Mesenchymal stem cell (in vitro differentiated cells and primary cell): ENCODE data around the gene MAST2.
A peak's percentile ranks its signal among the peaks of the same experiment; 100 is the strongest.
"Not testable (repeated sequence)": the region's sequence is repeated elsewhere in the genome, so short reads cannot be mapped to it uniquely, and the experiment has no call there.

Source experiments
- DNase-seq: peaks from one replicate; pipeline ENCODE4 v3.0.0-alpha.2; 2013
- H2AFZ ChIP-seq: one replicate; pipeline ENCODE4 v1.6.1; 2013; ENCODE audit warnings: low read depth, mild to moderate bottlenecking, control low read depth, inconsistent platforms, low read length, moderate library complexity
- H2AK5ac ChIP-seq: 2 replicates; pipeline ENCODE4 v1.6.1; 2013; ENCODE audit warnings: low read length, moderate library complexity, mild to moderate bottlenecking, inconsistent platforms; ENCODE audit not compliant: severe bottlenecking
- H2BK120ac ChIP-seq: one replicate; pipeline ENCODE4 v1.6.1; 2013; ENCODE audit warnings: low read depth, mild to moderate bottlenecking, inconsistent platforms, low read length, moderate library complexity
- H2BK12ac ChIP-seq, 2 experiments: one replicate each; pipeline ENCODE4 v1.6.1; 2013; ENCODE audit warnings: inconsistent platforms in 2 of 2, low read length in 2 of 2, mild to moderate bottlenecking in 2 of 2, moderate library complexity in 2 of 2, control low read depth in 1 of 2
- H2BK15ac ChIP-seq: one replicate; pipeline ENCODE4 v1.6.1; 2013; ENCODE audit warnings: mild to moderate bottlenecking, low read depth, inconsistent platforms; ENCODE audit not compliant: poor library complexity, severe bottlenecking
- H2BK5ac ChIP-seq: 2 replicates; pipeline ENCODE4 v1.6.1; 2013; ENCODE audit warnings: low read depth, mild to moderate bottlenecking, low read length, control low read depth, inconsistent platforms; ENCODE audit not compliant: poor library complexity, severe bottlenecking
- H3K14ac ChIP-seq, 2 experiments: one replicate each; pipeline ENCODE4 v1.6.1; 2013; ENCODE audit warnings: inconsistent platforms in 2 of 2, low read length in 2 of 2, control low read depth in 1 of 2, mild to moderate bottlenecking in 1 of 2, moderate library complexity in 1 of 2
- H3K18ac ChIP-seq, 2 experiments: one replicate each; pipeline ENCODE4 v1.6.1; 2013; ENCODE audit warnings: inconsistent platforms in 2 of 2, low read length in 2 of 2, control low read depth in 1 of 2, low read depth in 1 of 2, mild to moderate bottlenecking in 1 of 2
- H3K23ac ChIP-seq, 2 experiments: one replicate each; pipeline ENCODE4 v1.6.1; 2013; ENCODE audit warnings: inconsistent platforms in 2 of 2, low read length in 2 of 2, mild to moderate bottlenecking in 2 of 2, moderate library complexity in 2 of 2, control low read depth in 1 of 2
- H3K27ac ChIP-seq: 2 replicates; pipeline ENCODE4 v1.5.1; 2013; ENCODE audit warnings: mild to moderate bottlenecking, moderate library complexity, low read length, control low read depth, inconsistent platforms; ENCODE audit not compliant: poor library complexity, severe bottlenecking
- H3K27me3 ChIP-seq, 2 experiments: 2 replicates each; pipeline versions ENCODE4 v1.6.1 to v1.7.0; 2013; ENCODE audit warnings: low read length in 2 of 2, mild to moderate bottlenecking in 2 of 2, moderate library complexity in 2 of 2, control low read depth in 1 of 2, inconsistent platforms in 1 of 2; ENCODE audit not compliant: control insufficient read depth in 1 of 2, insufficient read depth in 1 of 2
- H3K36me3 ChIP-seq, 2 experiments: 2 replicates each; pipeline versions ENCODE4 v1.6.1 to v1.7.0; 2013; ENCODE audit warnings: low read length in 2 of 2, control low read depth in 1 of 2, inconsistent platforms in 1 of 2, low read depth in 1 of 2, mild to moderate bottlenecking in 1 of 2; ENCODE audit not compliant: insufficient read depth in 2 of 2, control insufficient read depth in 1 of 2
- H3K4ac ChIP-seq, 2 experiments: one replicate each; pipeline ENCODE4 v1.6.1; 2013; ENCODE audit warnings: inconsistent platforms in 2 of 2, low read length in 2 of 2, mild to moderate bottlenecking in 2 of 2, moderate library complexity in 2 of 2, control low read depth in 1 of 2, low read depth in 1 of 2
- H3K4me1 ChIP-seq: 2 replicates; pipeline ENCODE4 v1.6.1; 2013; ENCODE audit warnings: low read depth, low read length, control low read depth; ENCODE audit not compliant: control insufficient read depth, insufficient read depth
- H3K4me2 ChIP-seq: 2 replicates; pipeline ENCODE4 v1.6.1; 2013; ENCODE audit warnings: low read length, mild to moderate bottlenecking, inconsistent platforms; ENCODE audit not compliant: poor library complexity, severe bottlenecking
- H3K4me3 ChIP-seq, 2 experiments: 2 replicates each; pipeline versions ENCODE4 v1.5.1 to v1.7.0; 2013; ENCODE audit warnings: low read length in 2 of 2, mild to moderate bottlenecking in 2 of 2, control low read depth in 1 of 2, low read depth in 1 of 2; ENCODE audit not compliant: insufficient read depth in 1 of 2
- H3K79me1 ChIP-seq: replicated peaks from 2 replicates; pipeline ENCODE4 v1.6.1; 2013; ENCODE audit warnings: mild to moderate bottlenecking, control low read depth, low read length, inconsistent platforms; ENCODE audit not compliant: poor library complexity, severe bottlenecking
- H3K9ac ChIP-seq: 2 replicates; pipeline ENCODE4 v1.7.0; 2013; ENCODE audit warnings: mild to moderate bottlenecking, low read length, moderate library complexity
- H3K9me3 ChIP-seq: 2 replicates; pipeline ENCODE4 v1.7.0; 2013; ENCODE audit warnings: mild to moderate bottlenecking, low read length; ENCODE audit not compliant: control insufficient read depth
- H4K8ac ChIP-seq: one replicate; pipeline ENCODE4 v1.6.1; 2013; ENCODE audit warnings: inconsistent platforms, mild to moderate bottlenecking, low read length, moderate library complexity
- H4K91ac ChIP-seq: one replicate; pipeline ENCODE4 v1.6.1; 2013; ENCODE audit warnings: mild to moderate bottlenecking, low read length, inconsistent platforms
- WGBS: methylation state at CpG from one replicate; pipeline ENCODE4 v1.1.7; 2013; ENCODE audit warnings: mixed read lengths; 5-methylcytosine and 5-hydroxymethylcytosine counted together

The MAST2 gene

GRCh38 chr1:45957684-45958083, 154.3 kb downstream of the MAST2 start:
- Histone ChIP-seq H4K8ac (no peak overlapping the region), H3K4me3 (no peak overlapping the region), H3K14ac (no peak overlapping the region), H2AFZ (no peak overlapping the region), H2BK12ac (peak overlapping the region in 1 of 2 experiments; percentile 76), H2AK5ac (peak overlapping the region; percentile 62), H2BK5ac (no peak overlapping the region), H2BK15ac (no peak overlapping the region), H3K27ac (no peak overlapping the region), H3K4me1 (peaks cover 4% of the 10 kb centered on the region), H3K9ac (no peak overlapping the region), H3K4ac (peak overlapping the region in 1 of 2 experiments; percentile 49), H4K91ac (no peak overlapping the region), H3K4me2 (no peak overlapping the region), H3K36me3 (peaks cover 6 to 24% of the 10 kb centered on the region in 2 experiments), H3K18ac (peak overlapping the region; percentile 22 to 59), H3K9me3 (no peaks in the 10 kb centered on the region), H2BK120ac (no peak overlapping the region), H3K27me3 (no peaks in the 10 kb centered on the region), H3K79me1 (peaks cover 16% of the 10 kb centered on the region), H3K23ac (no peak overlapping the region)
- DNase-seq: no peak
- 73% methylated on average over 2 of the region's 2 CpGs for WGBS

DNA sequence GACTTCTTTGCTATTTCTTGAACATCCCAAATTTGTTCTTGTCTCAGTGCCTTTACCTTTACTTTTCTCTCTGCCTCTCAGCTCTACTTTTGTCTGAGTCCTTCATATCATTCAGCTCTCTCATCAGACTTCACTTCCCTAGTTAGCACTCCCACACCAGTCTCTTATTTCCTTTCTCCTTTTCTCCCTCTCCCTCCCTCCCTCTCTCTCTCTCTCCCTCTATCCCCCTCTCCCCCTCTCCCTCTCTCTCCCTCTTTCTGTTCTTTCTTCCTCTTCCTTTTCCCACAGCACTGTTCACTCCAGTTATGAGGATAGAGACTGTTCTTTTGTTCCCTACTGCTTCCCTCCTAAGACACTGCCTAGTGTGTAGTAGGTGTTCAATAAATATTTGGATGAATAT, 154.9 kb downstream of the MAST2 start:
- H4K91ac ChIP-seq: no peak overlapping the region
- peaks cover 16% of the 10 kb centered on the region for H3K79me1 ChIP-seq

DNA sequence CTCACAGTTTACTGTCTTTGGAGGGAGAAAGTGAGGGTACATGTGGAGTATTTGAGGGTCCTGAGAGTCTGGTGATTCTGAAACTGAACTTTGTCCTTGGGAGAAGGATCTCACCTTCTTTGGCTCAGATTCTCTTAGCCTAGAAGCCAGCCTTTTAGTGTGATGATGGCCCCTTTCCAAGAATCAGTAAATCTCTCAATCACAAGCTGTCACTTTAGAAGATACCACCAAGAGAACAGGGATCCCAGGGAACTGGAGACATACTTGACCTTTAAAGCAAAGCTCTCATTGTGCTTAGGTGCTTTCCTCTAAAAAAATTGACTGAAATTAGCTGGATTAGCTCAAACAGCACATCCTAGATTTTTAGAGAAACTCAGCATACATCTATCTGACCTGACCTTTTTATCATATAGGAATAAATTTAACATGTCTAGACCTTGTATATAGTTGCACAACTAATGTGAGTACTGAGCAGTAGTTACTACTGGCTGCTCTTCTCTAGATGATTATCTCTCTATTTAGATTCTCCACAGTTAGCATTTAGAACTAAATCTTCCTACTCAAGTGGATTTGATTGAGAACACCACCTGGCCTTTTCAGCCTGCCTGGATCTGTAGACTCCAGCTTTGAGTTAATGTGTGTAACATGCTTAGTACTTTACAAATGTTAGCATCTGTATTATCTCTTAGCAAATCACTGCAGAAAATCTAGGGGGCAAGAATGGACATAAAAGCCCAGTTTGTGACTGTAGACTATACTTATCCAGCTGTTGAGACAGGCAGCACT, 157.7 kb downstream of the MAST2 start:
- H3K14ac ChIP-seq: no peak overlapping the region
- DNase-seq: no peak
- H3K23ac ChIP-seq: no peak overlapping the region
- no peak overlapping the region for H3K9ac ChIP-seq
- no peaks in the 10 kb centered on the region for H3K4me1 ChIP-seq
- peaks cover 6 to 24% of the 10 kb centered on the region in 2 experiments for H3K36me3 ChIP-seq
- H3K4ac ChIP-seq: no peak overlapping the region
- H3K4me3 ChIP-seq: no peak overlapping the region
- H2AFZ ChIP-seq: no peak overlapping the region
- no peak overlapping the region for H3K4me2 ChIP-seq
- H2AK5ac ChIP-seq: no peak overlapping the region
- H3K9me3 ChIP-seq: no peaks in the 10 kb centered on the region
- H2BK5ac ChIP-seq: no peak overlapping the region
- no peak overlapping the region for H3K27ac ChIP-seq
- H3K27me3 ChIP-seq: no peaks in the 10 kb centered on the region
- no peak overlapping the region for H2BK120ac ChIP-seq
- H2BK12ac ChIP-seq: no peak overlapping the region
- no peak overlapping the region for H4K91ac ChIP-seq
- H4K8ac ChIP-seq: no peak overlapping the region
- no peak overlapping the region for H2BK15ac ChIP-seq
- no peak overlapping the region for H3K18ac ChIP-seq
- H3K79me1 ChIP-seq: peaks cover 15% of the 10 kb centered on the region

More for the DNA sequence above, 154.9 kb downstream of the MAST2 start:
- Histone ChIP-seq H3K27me3 (no peaks in the 10 kb centered on the region), H2AFZ (no peak overlapping the region), H2BK12ac (no peak overlapping the region), H3K4me1 (peaks cover 4% of the 10 kb centered on the region), H2BK15ac (no peak overlapping the region), H3K27ac (no peak overlapping the region), H3K4me2 (no peak overlapping the region), H2BK120ac (no peak overlapping the region), H2AK5ac (no peak overlapping the region), H2BK5ac (no peak overlapping the region), H3K4me3 (no peak overlapping the region), H4K8ac (no peak overlapping the region), H3K18ac (peak overlapping the region in 1 of 2 experiments; percentile 8), H3K9ac (no peak overlapping the region), H3K23ac (no peak overlapping the region), H3K4ac (no peak overlapping the region), H3K14ac (no peak overlapping the region), H3K36me3 (peaks cover 6 to 24% of the 10 kb centered on the region in 2 experiments), H3K9me3 (no peaks in the 10 kb centered on the region)
- no peak for DNase-seq

GRCh38 chr1:45961936-45962335, 158.5 kb downstream of the MAST2 start:
- H3K27me3 ChIP-seq: not testable (repeated sequence)
- no CpG with 5 or more reads among the region's 4 CpGs for WGBS

More at GRCh38 chr1:45961936-45962335, 158.5 kb downstream of the MAST2 start:
- H3K14ac ChIP-seq, H4K8ac ChIP-seq, H3K4me3 ChIP-seq, H3K4me1 ChIP-seq, DNase-seq, H3K4ac ChIP-seq, H2BK15ac ChIP-seq, H3K9ac ChIP-seq, H4K91ac ChIP-seq, H2BK120ac ChIP-seq, H3K27ac ChIP-seq, H2BK5ac ChIP-seq, H2AFZ ChIP-seq, H3K18ac ChIP-seq, H2AK5ac ChIP-seq, H3K9me3 ChIP-seq, H2BK12ac ChIP-seq, H3K23ac ChIP-seq, H3K4me2 ChIP-seq: not testable (repeated sequence)
- peaks cover 6 to 24% of the 10 kb centered on the region in 2 experiments for H3K36me3 ChIP-seq
- H3K79me1 ChIP-seq: peaks cover 17% of the 10 kb centered on the region
